Activated CD4-positive, alpha-beta T cell treated with anti-CD3 and anti-CD28 coated beads for 1 hour (primary cell): Measurements from ENCODE around the gene DMPK.
"Not testable (repeated sequence)": the region's sequence is repeated elsewhere in the genome, so short reads cannot be mapped to it uniquely, and the experiment has no call there.

Experiments used
- DNase-seq: peaks from one replicate; pipeline ENCODE4 v3.0.0-alpha.2; 2020

The DMPK gene

GRCh38 chr19:45767881-45768654, 14.2 kb downstream of the DMPK start:
- DNase-seq: no peak

DNA sequence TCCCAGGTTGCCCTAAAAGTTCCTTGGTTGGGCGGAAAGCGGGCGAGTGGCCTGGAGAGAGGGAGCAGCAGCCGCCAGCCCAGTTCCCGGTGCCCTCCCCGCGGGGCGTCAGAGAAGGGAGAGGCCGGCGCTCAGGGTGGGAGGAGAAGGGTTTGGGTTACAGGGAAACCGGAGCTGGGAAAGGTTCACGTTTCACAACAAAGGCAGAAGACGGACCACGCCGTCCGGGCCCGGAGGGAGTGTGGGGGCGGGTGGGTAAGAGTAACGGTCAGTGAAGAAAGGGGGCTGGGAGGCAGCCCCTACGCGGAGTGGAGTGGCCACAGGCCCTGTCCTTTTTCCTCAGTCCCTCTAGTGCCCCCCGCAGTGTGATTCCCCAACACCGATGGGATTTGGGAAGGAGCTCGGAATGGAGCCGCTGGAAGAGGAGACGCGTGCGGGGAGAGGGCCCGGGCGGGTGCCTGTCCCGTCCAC, 14.8 kb downstream of the DMPK start:
- no peak for DNase-seq

DNA sequence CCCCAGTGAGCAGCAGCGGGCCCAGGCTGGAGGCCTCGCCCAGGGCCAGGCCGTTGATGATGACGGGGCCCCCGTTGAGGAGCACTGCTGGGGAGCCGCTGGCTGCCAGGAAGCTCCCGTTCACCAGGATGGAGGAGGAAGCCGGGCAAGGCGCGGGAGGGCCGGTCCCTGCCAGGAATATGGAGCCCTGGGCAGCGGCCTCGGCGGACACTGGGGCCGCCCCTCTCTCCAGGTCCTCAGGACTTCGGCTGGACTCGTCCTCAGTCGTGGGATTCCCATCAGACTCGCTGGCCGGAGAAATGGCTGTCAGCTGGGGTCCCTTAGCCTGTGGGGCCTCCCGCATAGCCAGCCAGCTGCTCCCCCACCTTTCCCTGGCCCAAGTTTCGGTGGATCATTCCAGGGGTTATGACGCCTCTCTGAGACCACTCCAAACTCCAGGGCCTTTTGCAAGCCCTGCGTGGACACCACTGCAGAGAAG, 15.4 kb downstream of the DMPK start:
- no peak for DNase-seq

GRCh38 chr19:45766296-45766868, 15.9 kb downstream of the DMPK start:
- DNase-seq: no peak

DNA sequence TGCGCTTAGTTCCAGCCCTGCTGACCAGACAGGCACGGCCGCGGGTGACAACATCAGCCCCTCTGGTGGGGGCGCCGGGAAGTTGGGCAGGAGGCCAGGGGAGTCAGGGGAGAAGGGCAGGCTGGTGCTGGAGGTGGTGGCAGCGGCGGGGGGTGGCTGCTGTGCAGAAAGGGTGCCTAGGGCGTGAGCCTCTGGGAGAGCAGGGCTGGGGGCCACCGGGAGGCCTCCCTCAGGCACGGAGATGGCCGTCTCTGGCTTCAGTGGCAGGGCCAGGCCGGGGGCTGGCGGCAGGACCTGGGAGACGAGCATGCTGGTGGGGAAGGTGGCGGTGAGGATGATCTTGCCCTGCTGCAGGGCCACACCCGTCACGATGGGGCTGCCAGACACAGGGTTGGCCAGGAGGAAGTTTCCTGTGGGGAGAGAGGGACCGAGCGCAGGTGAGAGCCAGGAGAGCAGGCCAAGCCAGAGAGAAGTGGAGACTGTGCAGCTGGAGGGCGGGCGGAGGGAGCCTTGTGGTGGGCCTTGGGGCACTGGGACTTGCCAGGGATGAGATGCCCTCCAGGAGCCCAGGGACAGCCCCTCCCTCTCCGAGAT, 16.5 kb downstream of the DMPK start:
- DNase-seq: no peak

DNA sequence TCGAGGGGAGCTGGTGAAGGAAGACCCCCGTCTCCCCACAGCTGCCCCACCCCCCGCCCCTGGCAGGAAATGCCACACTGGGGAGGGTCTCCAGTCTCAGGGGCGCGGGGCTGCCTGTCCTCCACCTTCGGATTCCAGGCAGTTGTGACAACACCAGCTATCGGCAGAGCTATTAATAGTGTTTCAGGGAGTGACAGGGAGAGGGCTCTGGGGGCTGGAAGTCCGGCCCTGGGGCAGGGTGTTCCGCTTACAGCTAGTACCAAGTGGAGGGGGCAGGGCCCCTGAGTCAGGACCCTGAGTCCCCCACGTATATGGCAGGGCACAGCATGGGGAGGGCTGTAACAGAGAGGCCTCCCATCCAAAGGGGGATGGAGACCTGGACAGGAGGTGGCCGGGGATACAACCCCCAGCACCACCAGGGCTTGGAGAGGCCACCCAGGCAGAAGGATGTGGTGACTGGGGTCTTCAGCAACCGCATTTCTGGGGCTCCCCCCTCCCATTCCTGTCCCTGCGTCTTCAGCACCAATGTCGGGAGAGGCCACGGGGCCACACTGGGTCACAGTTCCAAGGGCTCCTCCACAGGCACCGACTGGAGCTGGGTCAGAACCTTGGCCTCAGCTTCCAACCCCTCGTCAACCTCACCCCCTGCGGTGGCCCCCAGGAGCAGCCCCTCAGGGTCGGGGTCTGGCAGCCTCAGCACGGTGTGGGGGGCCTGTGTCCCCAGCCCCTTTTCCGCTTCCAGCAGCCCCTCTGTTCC, 17.2 kb downstream of the DMPK start:
- DNase-seq: no peak

- no peak for DNase-seq
Measured at GRCh38 chr19:45764475-45764874, 17.8 kb downstream of the DMPK start.

DNA sequence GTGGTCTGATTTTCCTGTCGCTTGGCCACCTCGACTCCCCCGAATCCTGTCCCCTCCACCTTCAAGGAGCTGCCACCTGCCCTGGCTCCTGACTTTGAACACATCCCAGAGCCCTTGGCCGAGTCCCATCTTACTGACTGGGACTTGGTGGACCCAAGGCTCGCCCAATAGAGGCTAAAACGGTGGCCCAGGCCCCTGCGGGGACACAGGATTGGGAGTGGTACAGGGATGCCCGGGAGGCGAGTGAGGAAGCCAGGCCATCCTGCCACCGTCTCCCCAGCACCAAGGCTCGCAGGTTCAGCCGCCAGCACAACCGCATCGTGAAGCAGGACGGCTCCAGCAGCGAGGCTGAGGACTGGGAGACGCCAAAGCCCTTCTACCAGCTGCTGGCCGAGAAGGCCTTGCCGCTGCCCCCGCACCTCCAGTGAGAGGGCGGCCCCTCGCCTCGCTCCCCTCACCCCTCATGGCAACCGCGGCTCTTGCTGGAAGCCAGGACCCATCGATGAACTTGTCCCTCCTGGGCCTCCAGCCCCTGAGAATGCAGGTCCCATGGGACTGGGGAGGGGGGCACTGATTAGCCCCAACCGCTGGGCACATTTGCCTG, 18.5 kb downstream of the DMPK start:
- no peak for DNase-seq

DNA sequence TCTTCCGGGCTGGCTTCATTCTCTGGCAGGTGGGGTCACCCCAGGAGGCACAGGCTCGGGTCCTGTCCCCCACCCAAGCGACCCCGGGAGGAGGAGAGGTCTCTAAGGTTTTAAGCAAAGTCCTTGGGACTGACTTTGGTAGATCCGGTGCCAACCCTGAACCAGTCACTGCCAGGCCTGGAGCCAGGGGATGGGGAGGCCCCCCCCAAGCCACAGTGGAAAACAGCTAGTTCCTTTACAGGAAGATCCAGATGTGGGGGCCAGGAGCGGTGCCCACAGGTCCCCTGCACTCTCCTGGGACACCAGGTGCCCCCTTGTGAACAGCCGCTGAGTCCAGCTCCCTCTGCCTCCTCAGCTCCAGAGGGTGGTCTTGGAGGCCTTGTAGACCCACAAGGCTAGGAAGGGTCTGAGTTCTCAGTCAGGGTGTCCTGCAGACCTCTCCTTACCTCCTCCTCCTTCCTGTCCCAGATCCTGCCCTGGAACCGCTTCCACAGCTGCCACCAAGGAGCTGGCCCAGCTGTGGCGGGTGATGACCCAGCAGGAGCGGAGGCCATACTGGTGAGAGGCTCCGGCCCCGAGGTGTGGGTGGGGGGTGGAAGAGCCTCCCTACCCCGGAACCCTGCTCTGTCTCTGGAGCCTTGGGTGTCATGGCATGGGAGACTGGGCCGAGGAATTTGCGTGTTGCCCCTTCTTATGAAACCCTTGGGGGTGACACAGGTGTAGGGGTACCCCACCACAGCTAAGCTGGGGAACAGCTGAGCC, 19.2 kb downstream of the DMPK start:
- DNase-seq: no peak

GRCh38 chr19:45761714-45762113, 20.6 kb downstream of the DMPK start:
- DNase-seq: no peak

DNA sequence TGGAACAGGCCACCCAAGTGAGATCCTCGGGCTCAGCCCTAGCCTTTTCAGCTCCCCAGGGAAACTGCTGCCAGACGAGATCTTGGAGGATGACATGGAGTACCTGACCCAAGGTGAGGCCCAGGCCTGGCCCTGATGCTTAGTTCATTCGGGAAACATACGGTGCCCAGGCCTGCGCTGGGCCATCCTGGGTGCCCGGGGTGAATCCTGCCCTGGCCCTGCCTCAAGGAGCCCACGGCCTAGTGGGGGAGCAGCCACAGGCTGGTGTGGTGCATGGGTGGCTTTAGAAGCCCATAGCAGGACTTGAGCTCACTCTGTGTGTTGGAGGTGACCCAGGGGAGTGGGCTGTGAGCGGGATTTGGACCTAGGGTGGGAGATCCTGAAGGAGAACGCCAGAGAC, 23.4 kb downstream of the DMPK start:
- DNase-seq: no peak

DNA sequence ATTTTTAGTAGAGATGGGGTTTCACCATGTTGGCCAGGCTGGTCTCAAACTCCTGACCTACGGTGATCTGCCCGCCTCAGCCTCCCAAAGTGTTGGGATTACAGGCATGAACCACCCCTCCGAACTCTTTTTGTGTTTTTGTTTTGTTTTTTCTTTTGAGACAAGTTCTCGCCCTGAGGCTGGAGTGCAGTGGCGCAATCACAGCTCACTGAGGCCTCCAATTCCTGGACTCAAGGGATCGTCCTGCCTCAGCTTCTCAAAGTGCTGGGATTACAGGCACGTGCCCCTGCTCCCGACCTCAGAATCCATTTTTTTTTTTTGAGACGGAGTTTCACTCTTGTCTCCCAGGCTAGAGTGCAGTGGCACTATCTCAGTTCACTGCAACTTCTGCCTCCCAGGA, 24.6 kb downstream of the DMPK start:
- no peak for DNase-seq

DNA sequence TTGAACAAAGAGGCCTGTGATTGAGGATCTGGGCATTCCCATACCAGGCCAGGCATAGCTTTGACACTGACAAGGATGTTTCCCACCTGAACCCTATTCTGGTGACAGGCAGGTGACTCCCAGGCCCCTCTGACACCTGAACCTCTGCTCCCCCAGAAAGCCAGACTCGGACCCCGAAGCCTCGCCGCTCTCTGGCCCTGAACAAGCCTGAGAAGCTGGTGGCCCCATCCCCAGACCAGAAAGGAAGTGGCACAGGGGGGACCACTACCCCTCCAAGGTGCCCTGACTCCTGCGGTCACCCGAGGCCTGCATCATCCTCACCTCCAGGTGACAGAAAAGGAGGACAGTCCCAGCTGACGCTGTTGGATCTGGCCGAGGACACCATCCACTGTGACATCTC, 28.0 kb downstream of the DMPK start:
- no peak for DNase-seq

GRCh38 chr19:45753548-45753947, 28.7 kb downstream of the DMPK start:
- DNase-seq: no peak

GRCh38 chr19:45752639-45753038, 29.7 kb downstream of the DMPK start:
- no peak for DNase-seq

GRCh38 chr19:45751483-45751882, 30.8 kb downstream of the DMPK start:
- not testable (repeated sequence) for DNase-seq

DNA sequence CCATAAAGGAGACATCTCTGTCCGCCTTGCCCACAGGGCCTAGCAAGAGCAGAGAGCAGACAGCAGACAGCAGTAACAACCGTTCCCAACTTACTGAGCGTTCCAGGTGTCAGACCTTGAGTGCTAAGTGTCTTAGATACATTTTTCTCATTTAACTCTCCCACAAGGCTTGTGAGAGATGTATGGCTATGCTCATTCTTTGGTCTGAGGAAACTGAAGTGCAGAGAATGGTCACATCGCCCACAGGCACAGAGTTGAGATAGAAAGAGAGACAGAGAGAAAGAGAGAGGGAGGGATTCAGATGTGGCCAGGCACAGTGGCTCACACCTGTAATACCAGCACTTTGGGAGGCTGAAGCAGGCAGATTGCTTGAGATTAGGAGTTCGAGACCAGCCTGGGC, 34.8 kb downstream of the DMPK start:
- no peak for DNase-seq

DNA sequence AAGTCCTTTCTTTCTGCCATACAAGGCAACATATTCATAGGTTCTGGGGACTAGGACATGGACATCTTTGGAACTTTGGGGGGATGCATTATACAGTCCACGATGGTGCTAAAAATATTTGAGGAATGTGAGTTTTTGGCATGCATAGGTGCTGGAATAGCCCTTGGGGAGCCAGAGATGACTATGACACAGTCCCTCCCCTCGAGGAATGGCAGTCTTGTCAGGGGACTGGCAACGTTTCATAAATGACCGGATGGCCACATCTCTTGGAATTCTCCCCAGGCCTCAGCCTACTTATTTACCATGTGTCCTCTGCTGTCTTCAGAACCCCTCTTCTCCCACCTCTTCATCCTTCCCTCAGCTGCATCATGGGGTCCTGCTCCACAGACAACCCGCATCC, 35.4 kb downstream of the DMPK start:
- DNase-seq: no peak

DNA sequence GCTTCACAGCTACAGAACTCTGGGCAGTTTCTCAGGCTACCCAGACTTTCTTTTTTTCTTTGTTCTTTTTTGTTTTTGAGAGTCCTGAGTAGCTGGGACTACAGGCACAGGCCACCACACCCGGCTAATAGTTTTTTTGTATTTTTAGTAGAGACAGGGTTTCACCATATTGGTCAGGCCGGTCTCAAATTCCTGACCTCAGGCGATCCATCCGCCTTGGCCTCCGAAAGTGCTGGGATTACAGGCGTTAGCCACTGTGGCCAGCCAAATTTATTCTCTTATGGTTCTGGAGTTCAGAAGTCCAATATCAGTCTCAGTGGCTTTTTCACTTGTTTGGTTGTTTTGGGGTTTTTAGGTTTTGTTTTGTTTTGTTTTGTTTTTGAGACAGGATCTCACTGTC, 36.7 kb downstream of the DMPK start:
- no peak for DNase-seq

- DNase-seq: no peak
Measured at GRCh38 chr19:45742969-45743368, 39.3 kb downstream of the DMPK start.

DNA sequence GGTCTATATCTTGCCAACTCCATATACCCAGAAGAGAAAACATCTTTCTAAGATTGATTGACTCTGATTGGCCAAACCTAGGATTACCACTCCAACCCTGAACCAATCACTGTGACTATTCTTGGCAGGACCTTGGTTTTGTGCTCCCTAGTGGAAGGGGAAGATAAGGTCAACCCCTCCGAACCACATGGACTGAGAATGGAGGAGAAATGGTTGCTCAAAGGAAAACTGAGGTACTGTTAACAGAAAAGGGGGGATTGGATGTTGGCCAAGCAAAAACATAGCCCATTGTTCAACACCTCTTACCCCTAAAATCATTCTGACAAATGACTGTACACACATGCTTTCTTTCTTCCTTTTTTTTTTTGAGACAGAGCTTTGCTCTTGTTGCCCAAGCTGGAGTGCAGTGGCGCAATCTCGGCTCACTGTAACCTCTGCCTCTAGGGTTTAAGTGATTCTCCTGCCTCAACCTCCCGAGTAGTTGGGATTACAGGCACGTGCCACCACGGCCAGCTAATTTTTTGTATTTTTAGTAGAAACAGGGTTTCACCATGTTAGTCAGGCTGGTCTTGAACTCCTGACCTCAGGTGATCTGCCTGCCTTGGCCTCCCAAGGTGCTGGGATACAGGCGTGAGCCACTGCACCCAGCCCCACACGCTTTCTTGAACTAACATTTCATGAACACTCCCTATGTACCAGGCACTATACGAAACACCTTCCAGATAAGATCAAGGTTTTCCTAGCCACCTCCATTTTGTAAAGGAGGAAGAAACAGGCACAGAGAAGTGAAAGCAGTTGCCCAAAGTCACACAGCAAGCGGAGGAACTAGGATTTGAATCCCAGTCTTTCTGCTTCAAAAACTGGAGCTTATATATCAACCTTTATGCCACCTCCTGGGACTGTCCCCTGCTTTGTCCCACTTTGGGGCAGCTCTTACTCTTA, 42.5 kb downstream of the DMPK start:
- DNase-seq: no peak
